A204.1 (cell line): ENCODE measurements around the gene EIPR1.

Source experiments
- FAIRE-seq: peaks from 2 replicates; lab custom pipeline; 2012; peaks lifted over from hg19 to GRCh38; lab: Jason Lieb, UNC

EIPR1 gene

GRCh38 chr2:3303583-3304406, 73.8 kb downstream of the EIPR1 start:
- FAIRE-seq: no peak

GRCh38 chr2:3302751-3303582, 74.7 kb downstream of the EIPR1 start:
- no peak for FAIRE-seq

- FAIRE-seq: no peak
These were observed 75.2 kb downstream of the EIPR1 start for GRCh38 chr2:3302421-3302750.

- FAIRE-seq: no peak
These were observed 76.6 kb downstream of the EIPR1 start for GRCh38 chr2:3301001-3301400.

GRCh38 chr2:3300224-3300995, 77.2 kb downstream of the EIPR1 start:
- FAIRE-seq: no peak

- no peak for FAIRE-seq
These were observed 77.9 kb downstream of the EIPR1 start for GRCh38 chr2:3299703-3300102.

- FAIRE-seq: no peak
These were observed 78.5 kb downstream of the EIPR1 start for GRCh38 chr2:3299130-3299529.

- FAIRE-seq: no peak
These were observed 79.4 kb downstream of the EIPR1 start for GRCh38 chr2:3298191-3298590.

- FAIRE-seq: no peak
These were observed 80.1 kb downstream of the EIPR1 start for GRCh38 chr2:3297523-3297922.

- FAIRE-seq: no peak
These were observed 81.2 kb downstream of the EIPR1 start for GRCh38 chr2:3296182-3296972.

GRCh38 chr2:3294493-3294892, 83.1 kb downstream of the EIPR1 start:
- FAIRE-seq: no peak

GRCh38 chr2:3294069-3294468, 83.5 kb downstream of the EIPR1 start:
- FAIRE-seq: no peak

- FAIRE-seq: no peak
These were observed 84.4 kb downstream of the EIPR1 start for GRCh38 chr2:3293221-3293620.

GRCh38 chr2:3292416-3292815, 85.2 kb downstream of the EIPR1 start:
- FAIRE-seq: no peak

GRCh38 chr2:3291750-3292149, 85.9 kb downstream of the EIPR1 start:
- FAIRE-seq: no peak

GRCh38 chr2:3291113-3291512, 86.5 kb downstream of the EIPR1 start:
- no peak for FAIRE-seq

- no peak for FAIRE-seq
These were observed 87.0 kb downstream of the EIPR1 start for GRCh38 chr2:3290655-3291054.

- no peak for FAIRE-seq
These were observed 87.6 kb downstream of the EIPR1 start for GRCh38 chr2:3289971-3290370.

- no peak for FAIRE-seq
These were observed 88.1 kb downstream of the EIPR1 start for GRCh38 chr2:3289526-3289925.

- no peak for FAIRE-seq
These were observed 88.5 kb downstream of the EIPR1 start for GRCh38 chr2:3289171-3289515.

- no peak for FAIRE-seq
These were observed 89.0 kb downstream of the EIPR1 start for GRCh38 chr2:3288470-3289170.

GRCh38 chr2:3287896-3288295, 89.7 kb downstream of the EIPR1 start:
- FAIRE-seq: no peak
